ENCODE data around the gene AIFM3.
A peak's percentile ranks its signal among the peaks of the same experiment; 100 is the strongest.
"Not testable (repeated sequence)": the region's sequence is repeated elsewhere in the genome, so short reads cannot be mapped to it uniquely, and the experiment has no call there.

The AIFM3 gene

DNA sequence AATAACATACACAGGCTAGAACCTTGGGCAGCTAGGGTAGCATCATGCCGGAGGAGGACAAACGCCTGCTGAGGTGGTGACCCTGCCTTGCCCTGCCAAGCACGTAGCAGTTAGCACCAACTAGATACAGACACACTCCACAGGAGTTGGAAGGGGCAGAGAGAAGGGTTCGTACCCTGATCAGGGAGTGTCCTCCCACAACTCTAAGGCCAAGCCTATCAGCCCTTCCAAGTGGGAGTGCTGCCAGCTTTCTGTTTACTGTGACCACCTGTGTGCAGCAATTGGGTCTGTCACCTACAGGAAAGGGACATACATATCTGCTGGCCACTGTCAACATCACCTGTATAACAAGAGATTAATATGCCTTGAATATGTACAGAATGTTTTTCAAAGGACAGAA, 36.7 kb downstream of the AIFM3 start:
- DNase-seq (ENCODE audit: low read depth): no peak

DNA sequence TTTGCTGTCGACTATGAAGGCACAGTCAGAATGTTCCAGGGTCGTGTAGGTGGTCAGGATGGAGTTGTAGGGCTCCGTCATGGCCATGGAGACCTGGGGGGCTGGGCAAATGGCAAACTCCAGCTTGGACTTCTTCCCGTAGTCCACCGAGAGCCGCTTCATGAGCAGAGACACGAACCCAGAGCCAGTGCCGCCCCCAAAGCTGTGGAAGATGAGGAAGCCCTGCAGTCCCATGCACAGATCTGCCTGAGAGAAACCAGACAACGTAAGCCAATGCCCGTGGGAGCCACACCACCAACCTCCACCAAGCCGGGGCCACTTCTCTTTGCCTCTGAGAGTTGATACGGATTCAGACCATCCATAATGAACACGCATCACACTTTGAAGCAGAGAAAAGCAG, 42.2 kb downstream of the AIFM3 start:
- not testable (repeated sequence) for DNase-seq (ENCODE audit: low read depth)

DNA sequence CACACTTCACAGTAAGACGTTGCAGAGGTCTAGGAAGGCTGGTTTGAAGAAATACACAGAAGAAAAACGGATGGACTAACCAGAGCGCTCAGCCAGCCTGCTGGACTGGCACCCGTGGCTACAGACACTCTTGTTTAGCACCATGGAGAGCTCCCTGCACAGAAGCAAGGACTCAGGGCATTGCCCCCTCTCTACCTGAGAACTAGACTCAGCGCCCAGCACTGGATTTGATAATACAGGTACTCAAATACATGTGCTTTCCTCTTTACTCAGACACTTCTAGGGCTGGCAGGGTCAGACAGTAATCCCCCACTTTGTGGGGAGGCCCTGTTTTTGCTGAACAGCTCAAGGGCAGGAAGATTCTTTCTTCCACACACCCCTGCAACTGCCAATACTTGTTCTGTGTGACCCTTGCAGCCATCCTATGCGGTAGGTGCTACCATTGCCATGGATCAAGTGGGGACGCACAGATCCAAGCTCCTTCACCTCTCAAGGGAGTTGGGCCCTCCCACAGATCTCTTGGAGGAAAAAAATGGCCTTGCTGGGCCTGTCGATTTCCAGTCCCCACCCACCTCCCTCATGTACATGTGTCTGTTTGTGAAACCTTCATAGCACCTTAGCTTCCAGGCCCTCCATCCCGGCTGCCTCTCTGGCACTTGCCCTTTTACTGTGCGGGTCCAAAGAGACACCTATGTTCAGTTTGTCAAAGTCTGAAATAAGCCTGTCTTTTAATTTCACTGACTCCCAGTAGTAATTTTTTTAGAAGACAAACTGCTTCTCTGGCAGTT, 42.8 kb downstream of the AIFM3 start:
- DNase-seq (ENCODE audit: low read depth): no peak

DNA sequence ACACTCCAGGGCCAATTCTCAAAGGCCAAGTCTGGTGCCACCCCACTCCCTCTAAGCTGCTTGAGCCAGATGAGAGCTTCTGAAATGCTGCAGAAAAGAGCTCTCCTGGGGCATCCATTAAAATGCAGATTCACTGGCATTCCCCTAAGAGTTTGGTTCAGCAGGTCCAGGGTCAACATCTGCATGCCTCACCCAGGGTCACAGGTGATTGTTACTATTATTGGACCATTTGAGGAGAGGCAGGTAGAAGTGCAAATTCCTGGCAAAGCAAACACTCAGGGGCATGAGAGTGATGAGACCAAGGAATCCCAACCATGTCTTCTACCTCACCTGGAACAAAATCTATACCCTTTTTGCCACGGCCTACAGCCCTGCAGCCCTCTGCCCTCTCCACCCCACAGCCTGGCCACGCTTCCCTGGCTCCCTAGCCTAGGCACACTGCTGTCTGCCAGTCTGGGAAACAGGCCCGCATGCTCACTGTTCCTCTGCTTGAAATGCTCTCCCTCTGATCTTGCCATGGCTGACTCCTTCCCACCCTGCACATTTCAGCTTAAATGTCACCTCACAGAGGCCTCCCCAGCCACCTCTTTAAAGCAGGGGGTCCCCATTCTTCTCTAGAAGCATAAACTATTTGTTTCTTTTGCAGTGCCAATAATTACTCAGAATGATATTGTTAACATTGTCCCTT, 43.5 kb downstream of the AIFM3 start:
- no peak for DNase-seq (ENCODE audit: low read depth)

DNA sequence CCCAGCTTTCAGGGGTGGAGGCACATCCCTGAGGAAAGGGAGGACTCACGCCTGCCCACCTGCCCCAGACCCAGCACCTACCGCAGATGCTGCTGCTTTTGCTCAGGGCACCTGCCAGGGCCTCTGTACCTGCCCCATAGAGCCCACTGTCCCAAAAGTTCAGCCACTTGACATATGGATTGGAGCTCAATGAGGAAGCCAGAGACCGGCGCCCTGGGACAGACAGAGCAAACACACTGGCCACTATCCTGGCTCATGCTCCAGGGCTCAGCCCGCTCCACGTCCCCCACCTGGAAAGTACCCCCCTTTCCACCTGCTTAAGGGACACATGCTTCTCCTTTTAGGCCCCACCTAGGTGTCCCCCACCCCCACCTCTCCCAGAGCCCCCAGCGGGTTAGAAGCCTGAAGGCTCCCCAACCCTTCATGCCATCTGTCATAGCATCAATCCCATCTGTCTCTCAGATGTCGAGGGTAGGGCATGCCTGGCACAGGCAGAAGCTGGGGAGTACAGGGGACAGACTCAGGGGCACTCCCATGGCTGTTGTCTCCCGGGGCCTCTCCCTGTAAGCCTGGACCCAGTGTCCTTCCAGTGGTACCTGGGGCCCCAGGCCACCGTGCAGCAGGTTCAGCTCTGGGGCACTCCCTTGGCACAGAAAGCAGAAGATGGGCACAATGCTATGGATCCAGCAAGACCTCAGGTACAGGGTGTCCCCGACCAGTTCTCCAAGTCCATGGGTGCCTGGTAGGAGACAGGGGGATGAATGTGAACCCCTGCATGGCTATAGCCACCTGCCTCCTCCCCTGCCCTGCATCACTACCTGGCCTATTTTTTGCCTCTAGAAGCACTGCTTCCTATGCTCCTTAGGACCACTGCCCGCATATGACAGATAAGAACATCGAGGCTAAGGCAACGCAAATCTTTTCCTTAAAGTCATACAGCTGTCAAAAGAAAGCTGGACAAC, 45.7 kb downstream of the AIFM3 start:
- DNase-seq (ENCODE audit: low read depth): no peak

DNA sequence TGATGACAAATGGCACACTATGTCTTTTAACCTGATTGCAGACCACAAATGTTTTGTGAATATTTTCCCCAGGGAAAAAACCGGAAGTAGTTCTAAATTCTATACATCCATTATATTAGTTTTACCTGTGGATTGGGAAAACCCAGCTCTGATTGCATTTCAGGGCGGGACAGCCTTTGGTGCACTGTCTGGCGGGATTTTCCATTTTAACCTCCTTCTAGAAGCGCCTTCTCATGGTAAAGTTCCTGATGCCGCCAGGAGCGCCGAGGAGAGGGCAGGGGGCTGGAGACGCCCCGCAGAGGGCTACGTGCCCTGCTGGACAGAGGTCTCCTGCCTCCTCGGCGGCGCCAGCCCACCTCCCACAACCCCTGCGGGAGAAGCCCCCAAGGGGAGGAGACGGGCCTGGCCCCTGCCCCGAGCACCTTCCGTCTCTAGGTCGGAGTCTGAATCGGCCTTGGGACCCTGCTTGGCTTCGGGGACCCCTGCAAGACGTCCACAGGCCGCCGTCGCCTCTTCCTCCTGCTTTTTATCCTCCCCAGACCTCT, 46.7 kb downstream of the AIFM3 start:
- DNase-seq (ENCODE audit: low read depth): no peak

DNA sequence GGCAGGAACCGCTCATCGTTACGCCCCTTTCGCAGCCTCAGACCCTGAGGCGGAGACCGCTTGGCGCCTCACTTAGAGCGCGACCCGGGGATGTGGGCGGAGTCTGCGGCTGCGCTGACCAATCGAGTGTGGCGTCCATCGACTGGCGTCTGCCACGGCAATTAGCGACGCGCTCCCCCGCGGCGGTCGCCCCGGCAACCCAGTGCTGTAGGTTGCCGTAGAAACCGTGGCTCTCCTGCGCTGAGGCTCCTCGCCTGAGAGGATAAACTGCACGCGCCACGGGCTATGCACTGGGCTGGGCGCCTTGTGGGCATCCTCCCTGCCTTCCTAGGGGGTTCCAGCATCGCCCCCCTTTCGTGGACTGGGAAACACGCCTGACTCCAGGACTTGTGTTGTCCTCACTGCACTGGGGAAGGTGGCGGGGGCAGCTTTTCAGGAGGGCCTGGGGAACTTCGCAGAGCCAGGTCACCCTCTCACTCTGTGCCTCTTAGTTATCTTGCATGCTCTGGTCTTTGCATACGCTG, 47.2 kb downstream of the AIFM3 start:
- peak; percentile 80 for DNase-seq (ENCODE audit: low read depth)

DNA sequence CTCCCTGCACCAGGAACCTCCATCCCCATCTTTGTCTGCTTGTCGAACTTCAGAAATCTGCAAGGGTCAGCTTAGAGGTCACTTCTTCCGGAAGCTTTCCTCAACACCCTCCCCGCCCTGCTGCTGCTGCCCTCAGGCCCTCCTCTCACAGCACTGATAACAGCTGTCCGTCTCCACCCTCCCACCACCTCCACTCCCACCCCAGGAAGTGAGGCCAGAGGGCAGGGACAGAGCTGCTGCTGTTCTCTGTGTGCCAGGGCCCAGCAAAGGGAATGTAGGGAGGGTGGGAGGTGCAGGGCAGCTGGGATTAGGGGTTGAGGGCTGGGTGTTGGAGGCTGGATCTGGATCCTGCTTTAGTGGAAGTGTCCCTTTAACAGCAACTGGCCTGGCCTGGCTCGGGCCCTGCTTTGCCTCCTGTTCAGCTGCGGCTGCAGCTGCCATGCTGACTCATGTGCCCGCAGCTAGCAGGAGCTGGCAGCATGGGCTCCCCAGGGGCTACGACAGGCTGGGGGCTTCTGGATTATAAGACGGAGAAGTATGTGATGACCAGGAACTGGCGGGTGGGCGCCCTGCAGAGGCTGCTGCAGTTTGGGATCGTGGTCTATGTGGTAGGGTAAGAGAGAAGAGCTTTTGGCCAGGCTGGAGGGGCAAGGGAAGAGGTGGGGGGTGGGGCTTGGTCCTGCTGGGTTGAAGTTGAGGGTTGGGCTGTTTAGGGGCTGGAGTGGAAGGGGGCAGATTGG, 47.8 kb downstream of the AIFM3 start, which contains the start of gene P2RX6:
P2RX6 (plus strand) TSS at position 440 of the 740 bp plus-strand sequence; CDS start at position 450, 10 bp downstream.
- no peak for DNase-seq (ENCODE audit: low read depth)

DNA sequence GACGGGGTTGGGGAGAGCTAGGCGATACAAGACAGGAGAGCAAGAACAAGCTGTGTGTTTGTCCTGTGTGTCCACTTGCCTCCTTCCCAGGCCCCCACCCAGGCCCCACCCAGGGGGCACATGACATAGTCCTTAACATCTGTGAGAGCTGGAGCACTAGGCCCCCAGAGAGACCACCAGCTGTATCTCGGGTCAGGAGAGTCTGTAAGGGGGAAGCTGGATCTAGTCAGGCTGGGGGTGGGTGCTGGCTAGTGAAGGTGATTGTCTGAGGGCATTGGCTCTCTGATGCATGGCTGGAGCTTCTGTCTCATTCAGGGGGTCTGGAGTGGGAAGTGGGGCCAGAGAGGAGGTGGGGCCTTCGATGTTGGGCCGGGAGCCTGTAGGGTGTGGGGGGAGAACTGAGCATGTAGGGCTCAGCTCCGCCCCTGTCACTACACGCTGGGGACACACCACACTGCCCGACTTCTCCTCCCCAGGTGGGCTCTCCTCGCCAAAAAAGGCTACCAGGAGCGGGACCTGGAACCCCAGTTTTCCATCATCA, 48.5 kb downstream of the AIFM3 start:
- DNase-seq (ENCODE audit: low read depth): no peak

DNA sequence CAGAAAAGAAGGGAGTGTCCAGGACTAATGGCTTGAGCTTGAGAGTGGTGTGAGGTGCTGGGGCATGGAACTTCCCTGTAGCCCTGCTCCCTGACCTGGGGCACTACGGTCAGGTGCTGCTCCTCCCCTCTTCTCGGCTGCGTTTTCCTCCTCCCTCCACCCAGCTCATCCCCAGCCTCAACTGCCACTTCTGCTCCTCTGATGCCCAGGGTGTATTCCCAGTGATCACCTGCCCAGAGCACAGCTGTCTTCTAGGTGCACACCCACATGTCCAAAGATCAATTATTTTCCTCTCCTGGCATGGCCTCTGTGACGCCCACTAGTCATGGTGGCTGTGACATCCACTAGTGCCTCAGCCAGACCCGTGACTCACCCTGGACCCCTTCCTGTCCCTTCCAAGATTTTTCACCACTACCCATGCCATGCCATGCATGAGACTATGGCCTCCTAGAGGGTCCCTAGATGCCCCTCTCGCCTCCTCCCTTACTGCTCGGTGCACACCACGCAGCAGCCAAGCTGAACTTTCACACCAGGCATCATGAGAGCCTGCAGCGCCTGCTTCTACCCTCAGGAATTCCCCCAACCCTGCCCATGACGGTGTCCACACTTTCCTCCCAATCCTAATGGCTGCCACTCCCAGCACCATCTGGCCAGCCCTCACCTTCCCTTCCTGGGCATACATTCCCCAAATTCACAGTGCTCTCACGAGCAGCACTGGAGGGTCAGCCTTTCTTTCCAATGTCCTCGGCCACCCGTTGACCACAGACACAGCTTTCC, 49.8 kb downstream of the AIFM3 start:
- no peak for DNase-seq (ENCODE audit: low read depth)

DNA sequence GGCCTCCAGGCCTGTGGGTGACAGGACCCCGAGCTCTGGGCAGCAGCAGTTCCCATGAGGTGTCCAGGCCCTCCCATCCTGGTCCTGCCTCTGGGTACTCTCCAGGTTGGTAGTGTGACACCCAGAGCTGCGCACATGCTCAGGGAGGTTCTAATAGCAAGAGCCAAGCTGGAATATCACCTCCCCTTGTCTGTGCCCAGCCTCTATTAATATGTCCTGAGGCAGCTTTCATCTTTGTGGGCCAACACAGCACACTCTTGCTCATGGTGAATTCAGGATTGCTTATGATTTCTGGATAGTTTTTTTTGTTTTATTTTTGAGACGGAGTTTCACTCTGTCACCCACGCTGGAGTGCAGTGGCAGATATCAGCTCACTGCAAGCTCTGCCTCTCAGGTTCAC, 51.3 kb downstream of the AIFM3 start:
- DNase-seq (ENCODE audit: low read depth): no peak

DNA sequence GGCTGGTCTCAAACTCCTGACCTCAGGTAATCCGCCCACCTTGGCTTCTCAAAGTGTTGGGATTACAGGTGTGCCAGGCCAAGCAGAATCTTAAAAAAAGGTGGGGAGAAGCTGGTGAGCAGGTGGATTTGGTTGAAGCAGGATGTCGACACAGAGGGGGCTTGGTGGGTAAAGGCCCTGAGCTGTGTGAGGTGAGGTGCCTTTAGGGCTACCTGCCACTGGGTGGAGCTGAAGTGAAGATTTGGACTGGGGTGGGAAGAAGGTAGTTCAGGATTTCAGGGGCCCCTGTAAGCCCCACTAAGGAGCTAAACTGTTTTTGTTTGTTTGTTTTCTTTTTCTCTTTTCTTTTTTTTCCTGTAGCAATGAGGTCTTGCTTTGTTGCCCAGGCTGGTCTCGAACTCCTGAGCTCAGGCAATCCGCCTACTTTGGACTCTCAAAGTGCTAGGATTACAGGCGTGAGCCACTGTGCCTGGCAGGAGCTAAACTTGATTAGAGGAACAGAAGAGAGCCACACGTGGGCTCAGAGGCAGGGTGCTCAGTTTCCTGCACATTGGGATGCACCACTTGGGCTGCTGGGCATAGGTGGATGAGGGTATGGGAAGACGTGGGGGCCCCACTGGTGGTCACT, 53.9 kb downstream of the AIFM3 start:
- no peak for DNase-seq (ENCODE audit: low read depth)

DNA sequence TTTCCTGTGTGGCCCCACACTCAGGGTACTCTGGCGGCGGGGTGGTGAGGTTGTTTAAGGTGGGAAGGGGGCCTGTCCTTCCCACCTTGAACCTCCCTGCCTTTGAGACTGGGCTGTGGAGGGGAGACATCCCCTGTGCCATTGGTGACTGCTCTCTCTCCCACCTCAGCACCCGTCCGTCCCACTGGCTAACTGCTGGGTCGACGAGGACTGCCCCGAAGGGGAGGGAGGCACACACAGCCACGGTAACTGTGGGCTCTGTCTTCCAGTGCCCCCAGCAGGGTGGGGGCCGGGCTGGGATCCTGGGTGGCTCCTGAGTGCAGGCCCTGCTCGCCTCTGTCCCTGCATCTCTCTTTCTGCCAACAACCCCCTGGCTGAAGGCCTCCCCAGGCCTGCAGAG, 55.5 kb downstream of the AIFM3 start:
- no peak for DNase-seq (ENCODE audit: low read depth)

DNA sequence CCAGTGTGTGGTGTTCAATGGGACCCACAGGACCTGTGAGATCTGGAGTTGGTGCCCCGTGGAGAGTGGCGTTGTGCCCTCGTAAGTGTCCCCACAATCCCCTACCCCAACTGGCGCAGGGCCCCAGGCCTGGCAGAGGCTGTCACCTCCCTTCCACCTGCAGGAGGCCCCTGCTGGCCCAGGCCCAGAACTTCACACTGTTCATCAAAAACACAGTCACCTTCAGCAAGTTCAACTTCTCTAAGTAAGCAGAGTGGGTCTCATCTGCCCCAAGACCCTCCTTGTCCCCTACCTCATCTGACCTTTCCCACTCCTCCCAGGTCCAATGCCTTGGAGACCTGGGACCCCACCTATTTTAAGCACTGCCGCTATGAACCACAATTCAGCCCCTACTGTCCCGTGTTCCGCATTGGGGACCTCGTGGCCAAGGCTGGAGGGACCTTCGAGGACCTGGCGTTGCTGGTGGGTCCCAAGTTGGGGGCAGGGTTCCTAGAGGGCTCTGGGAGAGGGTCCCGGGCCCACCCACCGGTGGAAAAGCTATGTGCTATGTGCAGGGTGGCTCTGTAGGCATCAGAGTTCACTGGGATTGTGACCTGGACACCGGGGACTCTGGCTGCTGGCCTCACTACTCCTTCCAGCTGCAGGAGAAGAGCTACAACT, 56.0 kb downstream of the AIFM3 start:
- DNase-seq (ENCODE audit: low read depth): no peak

DNA sequence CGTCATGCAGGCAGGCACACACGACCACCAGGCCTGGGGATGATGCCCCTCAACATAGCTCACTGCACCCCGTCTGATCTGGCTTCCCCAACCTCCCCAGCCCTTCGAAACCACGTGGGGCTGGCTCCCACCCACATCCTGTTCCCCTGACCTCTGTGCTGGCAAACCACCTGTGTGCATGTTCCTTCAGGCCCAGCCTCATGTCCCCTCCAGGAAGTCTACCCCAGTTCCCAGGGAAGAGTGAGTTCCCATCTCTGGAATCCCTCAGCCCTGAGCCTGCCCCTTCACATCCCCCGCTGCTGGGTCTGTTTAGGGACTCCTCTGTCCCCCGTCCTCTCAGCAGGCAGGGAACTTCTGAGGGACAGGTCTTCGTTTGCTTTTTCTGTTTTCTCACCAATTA, 58.2 kb downstream of the AIFM3 start:
- no peak for DNase-seq (ENCODE audit: low read depth)

DNA sequence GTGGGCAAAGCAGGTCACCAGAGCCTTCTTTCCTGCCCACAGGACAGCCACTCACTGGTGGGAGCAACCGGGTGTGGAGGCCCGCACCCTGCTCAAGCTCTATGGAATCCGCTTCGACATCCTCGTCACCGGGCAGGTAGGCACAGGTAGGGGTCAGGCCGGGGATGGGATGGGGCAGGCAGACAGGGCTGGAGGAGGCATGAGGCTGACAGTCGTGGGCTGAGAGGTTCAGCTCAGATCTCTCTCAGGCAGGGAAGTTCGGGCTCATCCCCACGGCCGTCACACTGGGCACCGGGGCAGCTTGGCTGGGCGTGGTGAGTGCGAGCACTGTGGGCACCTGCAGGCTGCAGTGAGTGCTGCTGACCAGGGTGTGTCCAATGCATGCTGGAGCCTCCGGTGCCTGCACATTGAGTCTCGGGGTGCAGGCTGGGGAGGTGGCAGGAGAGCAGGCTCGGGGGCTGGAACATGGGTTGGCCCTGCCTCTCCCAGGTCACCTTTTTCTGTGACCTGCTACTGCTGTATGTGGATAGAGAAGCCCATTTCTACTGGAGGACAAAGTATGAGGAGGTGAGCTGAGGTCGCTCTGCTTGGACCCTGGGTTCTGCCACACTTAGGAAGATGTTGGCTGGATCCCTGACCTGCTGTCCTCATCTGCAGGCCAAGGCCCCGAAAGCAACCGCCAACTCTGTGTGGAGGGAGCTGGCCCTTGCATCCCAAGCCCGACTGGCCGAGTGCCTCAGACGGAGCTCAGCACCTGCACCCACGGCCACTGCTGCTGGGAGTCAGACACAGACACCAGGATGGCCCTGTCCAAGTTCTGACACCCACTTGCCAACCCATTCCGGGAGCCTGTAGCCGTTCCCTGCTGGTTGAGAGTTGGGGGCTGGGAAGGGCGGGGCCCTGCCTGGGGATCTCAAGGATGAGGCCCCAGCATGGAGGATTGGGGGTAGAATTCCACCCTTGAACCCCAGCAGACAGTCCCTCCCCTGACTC, 59.0 kb downstream of the AIFM3 start:
- no peak for DNase-seq (ENCODE audit: low read depth)

DNA sequence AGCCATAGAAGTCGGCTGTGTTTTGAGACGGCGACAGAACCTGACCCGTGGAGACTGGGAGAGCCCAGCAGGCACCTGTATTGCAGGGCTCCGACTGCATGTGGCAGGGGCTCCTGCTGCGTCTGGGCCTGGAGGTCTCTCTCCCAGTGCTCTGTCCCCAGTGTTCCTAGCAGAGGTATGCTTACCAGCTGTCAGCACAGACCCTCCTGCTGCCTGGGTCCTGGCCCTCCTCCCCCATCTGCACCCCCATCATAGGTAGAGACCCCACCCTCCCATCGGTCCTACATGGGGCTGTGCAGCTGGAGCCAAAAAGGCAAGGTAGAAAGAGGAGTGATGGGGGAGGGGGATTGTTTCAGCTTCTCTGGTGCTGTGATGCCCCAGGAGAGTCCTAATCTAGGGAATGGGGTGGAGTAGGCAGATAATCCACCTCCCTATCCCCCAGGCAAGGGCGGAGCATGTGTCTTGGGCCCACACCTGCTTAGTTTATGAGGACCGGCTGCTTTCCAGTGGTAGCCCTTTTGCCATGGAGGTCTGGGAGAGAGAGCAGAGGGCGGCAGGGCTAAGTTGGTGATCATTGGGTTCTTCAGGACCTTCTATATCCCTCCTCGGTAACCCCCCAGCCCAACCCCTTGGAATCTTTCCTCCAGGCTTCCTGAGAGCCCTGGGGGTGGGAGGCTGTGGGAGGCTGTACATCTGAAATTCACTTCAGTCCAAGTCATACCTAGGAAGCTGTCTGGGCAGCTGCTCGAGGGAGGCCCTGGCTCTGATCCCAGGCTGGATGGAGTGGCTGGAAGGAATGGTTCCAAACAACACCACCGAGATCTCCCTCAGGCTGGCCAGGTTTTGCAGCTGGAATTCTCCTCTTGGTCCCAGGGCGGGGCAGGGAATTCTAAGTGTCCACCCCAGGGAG, 60.0 kb downstream of the AIFM3 start:
- no peak for DNase-seq (ENCODE audit: low read depth)
